GM18858 (cell line): Measurements from ENCODE around the gene SPIN2A.
"Not testable (repeated sequence)": the region's sequence is repeated elsewhere in the genome, so short reads cannot be mapped to it uniquely, and the experiment has no call there.

Source experiments
- ATAC-seq: cut with Tn5 transposase; IDR thresholded peaks from one replicate; pipeline ENCODE4 v1.9.1; 2021; ENCODE audit not compliant: unreplicated experiment

SPIN2A gene

DNA sequence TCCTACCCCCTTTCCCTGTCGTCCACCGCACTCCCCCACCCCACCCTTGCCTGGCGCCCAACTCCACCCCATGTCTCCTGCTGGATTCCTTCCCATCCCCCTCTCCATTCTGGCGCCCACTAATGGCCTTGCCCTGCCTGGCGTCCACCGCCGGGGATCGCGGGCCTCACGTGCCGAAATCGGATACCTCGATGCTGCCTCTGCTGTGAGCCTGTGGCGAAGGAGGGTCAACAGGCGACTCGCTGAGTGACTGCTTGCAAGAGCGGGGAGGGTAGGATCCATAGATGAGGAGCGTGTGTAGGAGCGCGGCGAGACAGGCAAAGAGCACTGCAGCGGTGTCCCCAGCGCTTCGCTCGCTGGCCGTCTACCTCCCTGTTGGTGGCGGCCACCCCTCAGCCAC lies at the start of gene SPIN2A:
Gene SPIN2A, minus strand, starts transcription at position 325 of the 400 bp plus-strand sequence. CDS start 800 bp downstream, outside the sequence.
- ATAC-seq, result not testable (repeated sequence)

DNA sequence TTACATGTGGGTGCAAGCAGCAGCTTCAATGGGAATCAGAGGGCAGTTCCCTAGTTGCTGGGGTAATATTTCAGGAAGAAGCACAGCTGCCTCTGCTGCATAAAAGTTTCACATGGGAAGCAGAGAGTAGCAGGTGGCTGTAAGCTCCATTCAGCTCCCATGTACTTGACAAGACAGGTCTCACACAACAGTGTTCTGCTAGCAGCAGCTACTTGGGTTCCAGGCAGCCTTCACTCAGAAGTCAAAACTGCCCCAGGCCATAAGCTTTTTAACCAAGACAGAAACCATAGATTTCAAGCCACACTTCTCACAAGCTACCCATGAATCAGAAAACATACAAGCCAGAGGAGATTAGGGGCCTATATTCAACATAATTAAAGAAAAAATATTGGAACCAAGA lies 41.4 kb upstream of the SPIN2A start:
- ATAC-seq, result no peak

DNA sequence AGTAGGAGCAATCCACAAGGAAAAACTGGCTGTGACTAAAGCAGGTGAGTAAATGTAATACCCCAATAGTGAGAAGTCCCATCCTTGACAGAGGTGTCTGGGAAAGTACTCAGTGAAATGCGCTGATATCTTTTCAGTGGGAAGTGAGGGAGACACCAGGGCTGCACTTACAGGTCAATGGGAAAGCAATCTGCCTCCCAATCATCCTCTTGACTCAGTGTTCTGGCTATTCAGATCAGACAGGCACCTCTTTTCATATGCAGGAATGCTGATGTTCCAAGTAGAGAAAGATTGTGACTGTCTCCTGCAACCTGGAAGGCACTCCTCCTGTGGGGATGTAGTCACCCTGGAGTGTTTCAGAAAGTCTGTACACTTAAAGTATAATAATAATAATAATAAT lies 39.9 kb upstream of the SPIN2A start:
- ATAC-seq, result no peak

DNA sequence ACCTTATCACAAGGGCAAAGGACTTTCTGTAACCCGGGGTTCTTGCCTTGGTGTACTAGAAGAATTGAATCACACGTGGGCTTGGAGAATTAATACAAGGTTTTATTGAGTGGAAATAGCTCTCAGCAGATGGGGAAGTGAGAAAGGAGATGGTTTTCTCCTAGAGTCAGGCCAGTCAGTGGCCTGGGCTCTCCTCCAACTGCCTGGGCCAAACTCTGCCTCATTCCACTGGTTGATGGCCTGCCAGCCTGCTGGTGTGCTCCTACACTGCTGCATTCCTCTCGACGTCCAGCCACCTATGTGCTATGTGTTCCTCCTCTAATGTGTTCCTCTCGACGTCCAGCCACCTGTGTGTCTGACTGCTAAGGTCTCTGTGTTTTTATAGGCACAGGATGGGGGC lies 35.3 kb upstream of the SPIN2A start:
- no peak for ATAC-seq

DNA sequence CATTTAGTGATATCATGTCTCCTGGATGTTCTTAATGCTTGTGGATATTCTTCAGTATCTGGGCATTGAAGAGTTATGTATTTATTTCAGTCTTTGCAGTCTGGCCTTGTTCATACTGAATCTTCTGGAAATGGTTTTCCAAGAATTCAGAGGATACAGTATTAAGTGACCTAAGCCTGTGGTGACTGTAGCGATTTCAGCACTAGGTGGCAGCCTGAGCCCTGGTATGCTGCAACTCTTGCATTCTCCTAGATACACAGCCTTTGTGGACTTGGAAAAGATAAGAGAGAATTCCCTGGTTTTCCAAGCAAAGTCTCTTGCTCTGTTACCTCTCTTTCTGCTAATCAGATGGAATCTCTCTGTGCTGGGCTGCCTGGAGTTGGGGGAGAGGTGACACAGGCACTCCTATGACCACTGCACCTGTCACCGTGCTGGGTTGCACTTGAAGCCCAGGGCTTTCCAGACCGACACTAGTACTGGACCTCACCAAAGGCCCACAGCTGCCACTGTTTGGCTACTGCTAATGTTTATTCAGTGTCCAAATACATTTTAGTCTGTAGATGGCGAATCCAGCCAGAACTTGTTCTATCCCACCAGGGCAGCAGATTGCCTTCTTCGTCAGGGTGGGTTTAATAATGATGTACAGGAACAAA lies 19.3 kb upstream of the SPIN2A start:
- no peak for ATAC-seq

DNA sequence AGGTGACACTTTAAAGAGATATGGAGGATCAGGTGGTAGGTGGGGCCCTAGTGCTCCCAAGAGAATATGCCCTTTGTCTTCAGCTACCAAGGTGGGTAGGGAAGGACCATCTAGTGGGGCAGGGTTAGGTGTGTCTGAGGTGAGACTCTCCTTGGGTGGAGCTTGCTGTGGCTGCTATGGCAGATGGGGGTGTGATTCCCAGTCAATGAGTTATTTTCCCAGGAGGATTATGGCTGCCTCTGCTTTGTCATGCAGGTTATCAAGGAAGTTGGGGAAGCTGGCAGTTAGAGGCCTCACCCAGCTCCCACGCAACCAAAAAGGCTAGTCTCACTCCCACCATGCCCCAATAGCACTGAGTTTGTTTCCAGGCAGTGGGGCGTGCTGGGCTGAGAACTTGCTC lies 18.0 kb upstream of the SPIN2A start:
- ATAC-seq, result no peak

DNA sequence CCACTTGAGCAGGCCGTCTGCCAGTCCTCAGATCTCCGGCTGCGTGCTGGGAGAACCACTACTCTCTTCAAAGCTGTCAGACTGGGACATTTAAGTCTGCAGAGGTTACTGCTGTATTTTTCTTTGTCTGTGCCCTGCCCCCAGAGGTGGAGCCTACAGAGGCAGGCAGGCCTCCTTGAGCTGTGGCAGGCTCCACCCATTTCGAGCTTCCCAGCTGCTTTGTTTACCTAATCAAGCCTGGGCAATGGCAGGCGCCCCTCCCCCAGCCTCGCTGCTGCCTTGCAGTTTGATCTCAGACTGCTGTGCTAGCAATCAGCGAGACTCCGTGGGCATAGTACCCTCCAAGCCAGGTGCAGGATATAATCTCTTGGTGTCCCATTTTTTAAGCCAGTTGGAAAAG lies 15.0 kb upstream of the SPIN2A start:
- not testable (repeated sequence) for ATAC-seq

DNA sequence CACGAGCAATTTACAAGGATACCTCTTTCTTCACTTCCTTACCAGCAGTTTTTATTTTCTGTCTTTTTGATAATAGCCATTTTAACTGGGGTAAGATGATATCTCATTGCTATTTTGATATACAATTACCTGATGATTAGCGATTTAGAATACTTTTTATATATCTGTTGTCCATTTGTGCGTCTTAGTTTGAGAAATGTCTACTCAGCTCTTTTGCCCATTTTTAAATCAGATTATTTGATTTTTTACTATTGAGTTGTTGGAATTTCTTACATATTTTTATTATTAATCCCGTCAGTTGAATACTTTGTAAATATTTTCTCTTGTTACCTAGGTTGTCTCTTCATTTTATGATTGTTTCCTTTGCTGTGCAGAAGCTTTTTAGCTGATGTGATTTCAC lies 1.5 kb upstream of the SPIN2A start:
- no peak for ATAC-seq

DNA sequence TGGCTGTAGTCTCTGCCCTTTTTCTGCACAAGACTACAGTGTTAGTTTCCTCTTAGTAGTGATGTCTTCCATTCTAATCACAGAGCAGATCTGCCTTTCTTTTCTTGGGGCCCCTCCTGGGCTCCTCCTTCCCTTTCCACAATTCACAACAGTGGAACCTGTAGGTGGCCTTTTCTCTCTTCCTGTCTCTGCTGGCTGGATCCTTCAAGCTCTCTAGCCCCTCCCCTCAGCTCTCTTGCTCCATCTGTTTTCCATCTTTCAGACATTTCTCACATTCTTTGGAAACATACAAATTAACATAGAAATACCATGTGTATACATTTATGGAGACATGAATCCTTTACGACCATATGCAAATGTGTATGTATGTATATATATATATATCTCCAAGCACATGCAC lies 304 bp upstream of the SPIN2A start:
- no peak for ATAC-seq

DNA sequence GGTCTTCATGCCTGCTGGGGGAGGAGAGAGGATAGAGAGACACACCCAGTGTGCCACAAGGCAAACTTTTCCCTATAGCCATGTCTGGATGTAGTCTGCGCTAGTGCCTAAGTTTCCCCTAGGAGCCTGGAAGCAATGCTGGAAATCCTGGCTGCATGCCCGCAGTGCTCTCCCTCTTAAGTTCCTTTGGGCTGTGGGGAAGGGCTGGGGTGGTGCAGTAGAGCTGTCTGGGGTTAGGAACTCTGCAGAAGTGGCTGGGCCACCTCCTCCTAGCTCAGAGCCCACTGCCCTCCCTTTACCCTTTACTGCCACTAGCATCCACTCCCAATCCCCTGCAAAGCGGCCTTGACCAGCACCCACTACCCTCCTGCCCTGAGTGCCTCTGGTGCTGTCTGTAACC lies 608 bp downstream of the SPIN2A start:
- not testable (repeated sequence) for ATAC-seq

DNA sequence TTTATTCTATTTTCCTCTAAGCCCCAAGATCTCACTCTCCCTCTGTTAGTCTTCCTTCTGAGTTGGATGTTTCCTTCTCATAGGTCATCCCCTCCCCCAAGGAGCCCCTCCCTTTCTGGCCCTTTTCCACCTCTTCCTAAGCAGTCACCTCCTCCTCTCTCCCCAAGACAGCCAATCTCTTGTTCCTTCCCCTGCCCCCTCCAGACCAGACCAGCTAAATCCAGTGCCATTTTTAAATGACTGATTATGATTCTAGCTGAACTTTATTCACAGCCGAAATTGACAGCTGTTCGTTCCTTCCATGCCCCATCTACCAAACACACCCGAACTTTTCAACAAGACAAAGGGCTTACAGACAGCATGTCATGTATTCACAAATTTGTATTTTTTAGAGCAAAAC lies 1.9 kb downstream of the SPIN2A start:
- ATAC-seq, result no peak

DNA sequence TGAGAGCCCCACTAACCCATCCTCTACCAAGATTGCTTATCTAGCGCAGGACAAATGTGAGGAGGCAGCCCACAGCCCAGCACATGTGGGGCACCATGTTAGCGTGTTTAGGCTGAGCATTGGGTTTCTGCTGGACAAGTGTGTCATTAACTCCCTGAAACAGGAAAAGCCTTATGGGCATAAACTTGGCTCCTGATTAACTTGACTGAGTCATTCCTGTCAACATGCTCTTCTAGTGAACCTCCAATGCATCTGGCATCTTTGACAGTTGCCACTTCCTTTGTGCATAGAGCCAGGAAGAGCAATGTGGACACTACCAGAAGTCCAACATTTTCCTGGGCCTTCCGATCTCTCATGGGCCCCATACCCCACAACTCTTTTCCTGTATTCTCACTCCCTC lies 2.5 kb downstream of the SPIN2A start:
- no peak for ATAC-seq

DNA sequence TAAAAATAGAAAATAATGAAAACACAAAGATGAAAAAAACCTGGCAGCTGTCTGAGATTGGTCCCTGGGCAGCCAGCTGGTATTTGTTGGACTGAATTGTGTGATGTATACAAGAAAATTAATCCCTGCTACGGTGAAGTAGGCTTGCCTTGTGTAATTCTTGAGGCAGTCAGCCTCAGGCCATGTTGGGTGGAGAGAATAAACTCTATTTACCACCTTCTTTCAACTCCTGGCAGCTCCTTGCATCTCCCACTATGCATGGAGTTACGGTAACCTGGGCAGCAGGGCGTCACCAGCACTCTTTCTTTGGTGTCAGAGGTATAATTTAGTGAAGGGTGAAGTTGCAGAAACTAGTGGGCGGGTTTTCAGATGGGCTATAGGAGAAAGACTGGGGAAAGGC lies 3.5 kb downstream of the SPIN2A start:
- ATAC-seq, result no peak

DNA sequence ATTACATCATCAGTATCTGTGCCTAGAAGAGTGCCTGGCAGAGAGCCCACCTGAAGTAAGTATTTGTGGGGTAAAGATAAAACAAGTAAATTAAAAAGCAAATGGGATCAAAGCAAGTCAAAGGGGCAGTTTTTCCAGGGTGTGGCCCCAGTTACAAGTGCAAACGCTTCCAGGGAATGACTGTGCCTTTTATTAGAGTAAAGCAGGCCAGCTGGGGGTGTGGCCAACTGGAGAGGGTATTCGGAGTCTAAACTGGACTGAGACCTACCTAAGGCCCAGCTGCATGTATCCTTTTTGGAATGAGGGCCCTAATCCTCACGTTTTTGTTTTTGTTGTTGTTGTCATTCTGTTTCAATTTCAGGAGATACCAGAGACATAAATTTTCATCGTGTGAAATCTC lies 3.9 kb downstream of the SPIN2A start:
- not testable (repeated sequence) for ATAC-seq

DNA sequence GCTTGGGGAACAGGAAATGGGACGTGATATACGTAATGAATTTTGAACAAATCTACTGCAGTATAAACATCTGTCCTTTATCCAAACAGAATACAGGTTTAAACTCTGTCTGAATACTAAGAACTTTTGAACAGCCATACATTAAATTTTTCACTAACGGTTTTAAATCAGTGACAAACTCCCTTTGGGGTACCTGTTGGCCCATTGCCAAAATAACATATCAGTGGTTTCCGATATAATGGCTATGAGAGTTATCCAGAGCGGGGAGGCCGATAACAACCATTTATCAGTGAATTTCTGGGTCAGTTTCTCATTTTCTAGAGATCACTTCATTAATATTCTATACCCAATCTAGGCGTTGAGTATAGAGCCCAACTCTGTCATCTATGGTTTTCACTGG lies 5.2 kb downstream of the SPIN2A start:
- ATAC-seq, result no peak

DNA sequence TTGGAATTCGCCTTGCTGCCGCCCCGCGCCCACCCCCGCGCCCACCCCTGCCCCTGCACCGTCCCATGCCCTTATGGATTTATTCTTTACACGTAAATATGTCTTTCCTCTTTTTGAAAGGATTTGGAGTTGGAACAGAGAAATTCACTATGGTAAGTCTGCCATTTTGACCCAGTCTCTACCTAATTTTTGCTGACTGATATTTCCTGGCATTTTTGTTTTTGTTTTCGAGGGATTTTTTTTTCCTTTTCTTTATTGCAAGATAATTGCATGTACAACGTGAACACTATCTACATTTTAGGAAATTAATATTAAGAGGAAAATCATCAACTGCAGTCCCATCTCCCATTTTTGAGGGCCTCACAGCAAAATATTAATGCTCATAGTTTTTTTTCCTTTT lies 15.4 kb downstream of the SPIN2A start:
- ATAC-seq, result no peak

DNA sequence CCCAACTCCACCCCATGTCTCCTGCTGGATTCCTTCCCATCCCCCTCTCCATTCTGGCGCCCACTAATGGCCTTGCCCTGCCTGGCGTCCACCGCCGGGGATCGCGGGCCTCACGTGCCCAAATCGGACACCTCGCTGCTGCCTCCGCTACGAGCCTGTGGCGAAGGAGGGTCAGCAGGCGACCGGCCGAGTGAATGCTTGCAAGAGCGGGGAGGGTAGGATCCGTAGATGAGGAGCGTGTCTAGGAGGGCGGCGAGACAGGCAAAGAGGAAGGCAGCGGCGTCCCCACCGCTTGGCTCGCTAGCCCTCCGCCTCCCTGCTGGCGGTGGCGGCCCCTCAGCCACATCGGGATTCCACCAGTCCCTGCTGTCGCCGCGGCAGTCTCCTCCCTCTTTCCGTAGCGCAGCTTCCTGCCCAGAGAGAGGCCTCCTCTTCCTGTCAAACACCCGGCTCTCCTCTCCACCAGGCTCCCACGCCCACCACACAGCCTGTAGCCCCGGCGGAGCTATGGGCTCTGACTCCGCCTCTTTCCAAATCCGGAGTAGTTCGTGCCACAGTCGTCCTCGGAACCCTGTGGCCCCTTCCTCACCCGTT lies 15.9 kb downstream of the SPIN2A start, which contains the start of gene SPIN2B:
Gene SPIN2B, minus strand, starts transcription at position 387 of the 594 bp plus-strand sequence.
- ATAC-seq, result peak; percentile 99

DNA sequence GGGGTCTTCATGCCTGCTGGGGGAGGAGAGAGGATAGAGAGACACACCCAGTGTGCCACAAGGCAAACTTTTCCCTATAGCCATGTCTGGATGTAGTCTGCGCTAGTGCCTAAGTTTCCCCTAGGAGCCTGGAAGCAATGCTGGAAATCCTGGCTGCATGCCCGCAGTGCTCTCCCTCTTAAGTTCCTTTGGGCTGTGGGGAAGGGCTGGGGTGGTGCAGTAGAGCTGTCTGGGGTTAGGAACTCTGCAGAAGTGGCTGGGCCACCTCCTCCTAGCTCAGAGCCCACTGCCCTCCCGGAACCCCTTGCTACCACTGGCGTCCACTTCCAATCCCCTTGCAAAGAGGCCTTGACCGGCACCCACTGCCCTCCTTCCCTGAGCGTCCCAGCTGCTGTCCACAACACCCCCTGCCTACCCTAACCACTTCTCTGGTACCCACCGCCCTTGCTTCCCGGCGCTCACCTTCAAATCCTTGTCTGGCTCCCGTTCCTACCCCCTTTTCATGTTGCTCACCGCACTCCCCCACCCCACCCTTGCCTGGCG lies 16.5 kb downstream of the SPIN2A start:
- ATAC-seq, result not testable (repeated sequence)

DNA sequence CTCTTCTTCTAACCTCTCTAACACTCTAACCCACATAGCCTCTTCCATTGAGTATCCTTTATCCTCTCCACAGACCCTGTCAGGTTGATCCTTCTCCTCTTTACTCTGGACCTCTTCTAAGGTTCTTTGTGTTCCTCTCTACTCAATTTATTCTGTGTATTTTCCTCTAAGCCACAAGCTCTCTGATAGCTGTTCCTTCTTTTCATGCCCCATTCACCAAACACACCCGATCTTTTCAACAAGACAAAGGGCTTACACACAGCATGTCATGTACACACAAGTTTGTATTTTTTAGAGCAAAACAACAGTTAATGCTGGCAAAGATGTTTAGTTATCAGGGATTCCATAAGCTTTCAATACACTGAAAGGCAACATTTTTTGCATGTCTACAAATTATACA lies 17.8 kb downstream of the SPIN2A start:
- ATAC-seq, result no peak

DNA sequence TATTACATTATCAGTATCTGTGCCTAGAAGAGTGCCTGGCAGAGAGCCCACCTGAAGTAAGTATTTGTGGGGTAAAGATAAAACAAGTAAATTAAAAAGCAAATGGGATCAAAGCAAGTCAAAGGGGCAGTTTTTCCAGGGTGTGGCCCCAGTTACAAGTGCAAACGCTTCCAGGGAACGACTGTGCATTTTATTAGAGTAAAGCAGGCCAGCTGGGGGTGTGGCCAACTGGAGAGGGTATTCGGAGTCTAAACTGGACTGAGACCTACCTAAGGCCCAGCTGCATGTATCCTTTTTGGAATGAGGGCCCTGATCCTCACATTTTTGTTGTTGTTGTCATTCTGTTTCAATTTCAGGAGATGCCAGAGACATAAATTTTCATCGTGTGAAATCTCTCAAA lies 19.6 kb downstream of the SPIN2A start:
- not testable (repeated sequence) for ATAC-seq

DNA sequence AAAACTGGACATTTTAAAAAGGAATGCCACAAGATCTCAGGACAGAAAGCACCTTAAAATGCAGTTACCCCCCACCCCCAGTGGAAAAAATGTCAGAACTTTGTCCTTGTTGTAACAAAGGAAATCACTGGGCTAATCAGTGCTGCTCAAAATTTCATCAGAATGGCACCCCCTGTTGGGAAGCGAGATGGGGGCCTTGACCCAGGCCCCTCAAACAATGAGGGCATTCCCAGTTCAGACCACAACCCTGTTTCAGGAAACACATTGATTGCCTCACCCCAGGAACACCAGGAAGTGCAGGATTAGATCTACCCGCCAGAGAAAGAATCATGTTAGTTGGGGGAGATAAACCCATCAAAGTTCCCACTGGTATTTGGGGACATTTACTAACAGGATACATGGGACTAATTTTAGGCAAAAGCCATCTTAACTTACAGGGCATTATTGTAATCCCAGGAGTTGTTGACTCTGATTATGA lies 32.2 kb downstream of the SPIN2A start:
- no peak for ATAC-seq

DNA sequence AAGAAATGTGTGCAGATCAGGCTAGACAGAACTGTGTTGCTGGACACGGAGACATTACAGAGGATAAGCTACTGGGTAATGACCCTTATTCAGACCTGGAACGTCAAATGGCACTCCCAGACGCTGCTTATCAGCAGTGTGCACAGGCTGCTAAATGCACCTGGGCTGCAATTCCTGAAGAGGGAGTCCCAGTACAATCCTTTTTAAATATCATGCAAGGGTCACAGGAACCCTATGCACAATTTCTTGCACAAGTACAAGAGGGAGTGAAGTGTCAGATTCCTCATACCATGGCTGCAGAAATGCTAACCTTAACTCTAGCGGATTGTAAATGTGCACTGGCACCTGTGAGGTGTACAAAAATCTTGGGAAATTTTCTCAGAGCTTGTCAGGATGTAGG lies 32.8 kb downstream of the SPIN2A start:
- no peak for ATAC-seq
